HG03342 (cell line): ENCODE data around the gene NDP.

ENCODE experiments used
- ATAC-seq: cut with Tn5 transposase; IDR thresholded peaks from one replicate; pipeline ENCODE4 v1.9.1; 2021; ENCODE audit warnings: mild to moderate bottlenecking, moderate library complexity; ENCODE audit not compliant: unreplicated experiment

Gene NDP

GRCh38 chrX:43973249-43974099, at the start of gene NDP:
NDP (minus strand) TSS chrX:43973390; CDS start chrX:43958645, 14,745 bp downstream.
- no peak for ATAC-seq

GRCh38 chrX:44022964-44023363, 49.8 kb upstream of the NDP start:
- no peak for ATAC-seq

GRCh38 chrX:44020693-44021092, 47.5 kb upstream of the NDP start:
- no peak for ATAC-seq

- ATAC-seq, result no peak
Observed at GRCh38 chrX:44019911-44020310, 46.7 kb upstream of the NDP start.

DNA sequence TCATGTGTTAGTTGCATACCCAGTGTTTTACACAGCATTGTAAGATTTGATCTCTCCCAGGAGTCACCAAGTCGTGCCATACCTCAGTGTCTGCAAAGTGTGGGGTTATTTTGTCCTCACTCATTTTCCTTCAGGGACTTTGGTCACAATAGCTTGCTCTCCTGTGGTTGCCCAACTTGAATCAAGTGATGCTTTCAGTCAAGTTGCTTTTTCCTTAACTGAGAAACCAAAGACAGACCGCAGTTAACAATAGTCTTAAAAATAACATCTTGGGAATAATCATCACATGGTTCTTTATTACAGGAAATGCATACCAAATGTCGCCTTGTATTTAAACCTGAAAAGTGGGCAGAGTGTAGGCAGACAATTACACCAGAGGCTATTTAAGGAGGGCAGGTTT, 44.5 kb upstream of the NDP start:
- no peak for ATAC-seq

GRCh38 chrX:44016906-44017305, 43.7 kb upstream of the NDP start:
- no peak for ATAC-seq

DNA sequence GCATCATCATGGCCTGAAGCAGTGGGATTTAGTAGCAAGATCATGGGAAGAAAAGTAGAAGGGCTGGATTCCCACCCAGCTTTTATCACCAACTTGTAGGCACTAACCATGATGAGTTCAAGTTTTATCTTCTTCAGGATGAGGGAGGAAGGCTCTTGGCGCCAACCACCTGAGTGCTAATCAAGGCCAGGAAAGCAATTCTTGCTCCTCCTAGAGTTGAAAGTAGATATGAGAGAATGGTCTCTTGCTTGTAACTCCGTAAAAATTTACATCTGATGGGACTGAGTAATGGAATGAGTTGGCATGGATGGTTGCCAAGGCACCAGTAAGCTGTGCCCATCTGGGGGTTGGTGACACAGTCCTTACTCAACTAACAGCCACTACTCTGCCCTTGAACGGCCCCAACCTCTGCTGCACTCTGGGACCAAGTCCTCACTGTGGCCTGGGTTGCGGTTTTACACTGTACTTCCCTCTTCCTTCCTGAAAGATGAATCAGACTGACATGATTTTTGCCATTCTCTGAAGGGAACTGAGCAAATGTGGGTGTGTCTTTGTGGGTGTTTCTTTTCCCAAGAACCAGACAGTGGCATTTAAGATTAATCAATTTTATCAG, 39.4 kb upstream of the NDP start:
- ATAC-seq, result no peak

DNA sequence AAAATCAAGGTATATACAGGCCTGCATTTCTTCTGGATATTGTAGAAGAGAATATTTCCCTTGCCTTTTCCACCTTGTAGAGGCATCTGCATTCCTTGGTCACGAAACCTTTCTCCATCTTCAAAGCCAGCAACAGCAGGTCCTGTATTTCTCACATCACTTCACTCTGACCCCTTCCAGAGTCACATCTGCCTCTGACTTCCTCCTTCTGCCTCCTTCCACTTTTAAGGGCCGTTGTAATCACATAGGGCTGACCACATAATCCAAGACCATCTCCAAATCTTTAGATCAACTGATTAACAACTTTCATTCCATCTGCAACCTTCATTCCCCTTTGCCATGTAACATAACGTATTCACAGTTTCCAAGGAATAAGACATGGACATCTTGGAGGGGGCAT, 38.3 kb upstream of the NDP start:
- ATAC-seq, result no peak

DNA sequence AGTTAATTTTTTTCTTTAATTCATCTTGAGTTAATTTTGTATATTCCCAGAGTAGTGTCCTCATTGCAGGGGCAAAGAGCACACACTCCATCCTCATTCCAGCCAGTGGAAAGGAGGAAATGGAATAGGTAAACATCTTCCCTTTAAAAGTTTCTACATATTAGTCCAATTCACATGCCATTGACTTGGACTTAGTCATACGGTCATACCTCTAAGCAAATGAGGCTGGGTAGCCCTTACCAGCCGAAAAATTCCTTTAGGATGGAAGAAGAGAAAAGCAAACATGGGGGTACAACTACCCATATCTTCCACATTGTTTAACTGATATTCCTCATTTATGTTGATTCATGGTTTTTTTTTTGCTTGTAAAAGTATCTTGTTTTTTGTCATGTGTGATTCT, 37.4 kb upstream of the NDP start:
- no peak for ATAC-seq

GRCh38 chrX:44006081-44006480, 32.9 kb upstream of the NDP start:
- no peak for ATAC-seq

GRCh38 chrX:44003975-44004374, 30.8 kb upstream of the NDP start:
- ATAC-seq, result no peak

DNA sequence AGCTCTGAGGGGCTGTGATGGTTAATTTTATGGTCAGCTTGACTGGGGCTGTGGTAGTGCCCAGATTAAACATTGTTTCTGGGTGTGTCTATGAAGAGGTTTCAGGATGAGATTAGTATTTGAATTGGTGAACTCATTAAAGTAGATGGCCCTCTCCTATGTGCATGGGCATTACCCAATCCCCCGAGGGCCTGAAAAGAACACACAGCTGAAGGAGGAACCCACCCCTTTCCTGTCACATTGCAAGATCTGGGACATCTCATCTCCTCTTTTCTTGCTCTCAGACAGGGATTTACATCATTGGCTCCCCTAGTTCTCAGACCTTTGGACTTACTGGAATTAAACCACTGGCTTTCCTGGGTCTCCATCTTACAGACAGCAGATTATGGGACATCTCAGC, 29.4 kb upstream of the NDP start:
- no peak for ATAC-seq

GRCh38 chrX:43998374-43998773, 25.2 kb upstream of the NDP start:
- no peak for ATAC-seq

- no peak for ATAC-seq
Observed at GRCh38 chrX:43996491-43996890, 23.3 kb upstream of the NDP start.

DNA sequence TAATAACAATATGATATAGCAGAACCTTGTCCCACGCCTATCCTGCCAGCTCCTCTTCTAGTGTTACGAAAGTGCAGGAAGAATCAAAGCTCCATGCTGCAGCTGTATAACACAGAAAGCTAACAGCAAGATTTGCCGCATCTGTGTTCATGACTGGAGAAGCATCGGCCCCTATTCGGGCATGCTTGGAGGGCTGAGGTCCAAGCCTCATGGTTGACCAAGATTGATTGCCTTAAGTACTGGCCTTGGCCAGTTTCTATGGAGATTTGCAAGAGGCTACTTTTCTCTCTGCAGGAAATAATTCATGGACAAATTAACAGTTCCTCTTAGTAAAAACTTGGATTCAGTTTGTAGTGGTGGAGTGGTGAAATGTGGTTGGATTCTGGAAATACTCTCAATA, 12.9 kb upstream of the NDP start:
- ATAC-seq, result no peak

DNA sequence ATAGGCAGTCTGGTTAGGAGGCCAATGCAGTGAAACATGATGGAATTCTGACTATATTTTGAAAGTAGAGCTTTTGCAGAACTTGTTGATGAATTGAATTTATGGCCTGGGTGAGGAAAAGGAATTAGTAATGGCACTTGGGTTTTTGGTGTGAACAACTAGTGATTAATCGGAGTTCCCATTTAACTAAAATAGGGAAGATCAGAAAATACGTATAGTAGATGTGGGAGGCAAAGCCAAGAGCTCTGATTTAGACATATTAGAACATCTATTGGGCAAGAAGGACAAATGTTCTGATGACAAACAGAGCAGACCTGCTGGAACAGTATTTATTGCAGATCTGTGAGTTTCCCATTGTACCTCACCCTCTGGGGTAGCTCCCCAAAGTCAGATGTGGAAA, 12.3 kb upstream of the NDP start:
- no peak for ATAC-seq

DNA sequence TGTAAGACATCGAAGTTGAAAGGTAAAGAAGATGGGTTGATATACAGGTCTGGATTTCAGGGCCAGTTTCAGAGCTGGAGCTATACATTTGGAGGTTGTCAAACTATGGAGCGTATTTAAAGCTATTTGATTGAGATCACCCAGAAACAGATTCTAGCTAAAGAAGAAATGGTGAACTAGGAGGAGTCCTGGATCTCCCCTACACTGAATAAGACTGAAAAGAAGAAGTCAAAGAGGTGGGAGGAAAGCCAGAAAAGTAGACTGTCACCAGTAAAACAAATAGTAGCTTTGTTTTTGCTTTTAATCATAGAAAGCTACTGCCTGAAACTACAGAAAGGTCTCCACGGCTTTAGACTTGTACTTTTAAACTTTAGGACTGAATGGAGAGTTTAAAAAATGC, 5.0 kb upstream of the NDP start:
- ATAC-seq, result no peak

GRCh38 chrX:43976205-43976604, 3.0 kb upstream of the NDP start:
- no peak for ATAC-seq

DNA sequence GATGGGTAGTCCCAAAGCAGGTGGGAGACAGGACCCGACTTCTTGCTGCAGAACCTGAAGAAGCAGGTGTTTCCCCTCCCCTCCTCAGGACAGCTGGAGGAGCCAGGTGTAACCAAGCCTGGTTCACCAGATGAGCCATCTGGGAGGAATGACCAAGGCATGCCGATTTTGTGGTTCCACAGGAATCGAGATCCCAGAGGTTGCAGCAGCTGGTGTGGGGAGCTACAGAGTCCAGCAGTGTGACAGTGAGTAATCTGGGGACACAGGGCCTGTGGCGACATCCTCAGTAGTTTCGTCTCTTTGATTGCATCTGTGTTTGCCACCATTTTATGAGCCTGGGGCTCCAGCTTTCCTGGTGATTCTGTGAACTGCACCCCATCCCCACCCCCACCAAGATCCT, 2.6 kb upstream of the NDP start:
- no peak for ATAC-seq

GRCh38 chrX:43974741-43975465, 1.7 kb upstream of the NDP start:
- no peak for ATAC-seq

GRCh38 chrX:43974100-43974475, 898 bp upstream of the NDP start:
- ATAC-seq, result no peak
